ENCODE measurements around the gene LEUTX. TPM values are rescaled to one million over a fixed set of nuclear protein-coding genes. Genes with fewer than 3 reads are reported as not detected.

The LEUTX gene
- total RNA-seq, 2 donors from 2014 or later: not detected

DNA sequence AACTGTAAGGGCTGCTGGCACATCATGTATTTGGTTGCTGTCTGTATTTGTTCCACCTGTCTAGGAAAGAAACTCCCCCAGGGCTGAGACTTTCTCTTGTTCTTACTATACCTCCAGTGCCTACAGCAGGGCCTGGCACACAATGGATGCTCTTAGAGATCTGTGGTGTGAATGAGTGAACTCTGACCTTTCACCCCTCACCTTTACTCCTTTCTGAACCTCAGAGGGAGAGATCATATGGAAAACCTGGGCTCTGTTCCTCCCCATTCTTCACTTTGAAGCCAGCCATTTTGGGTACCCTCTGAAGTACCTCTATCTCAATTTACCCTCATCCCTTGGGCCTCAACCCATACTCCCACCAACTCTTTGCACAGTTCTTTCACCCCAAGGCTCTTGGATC is 52.2 kb downstream of the LEUTX start:
- Mint-ChIP-seq H3K4me1 (peaks cover 29% of the 10 kb centered on the region), H3K27ac (peak overlapping the region; percentile 97), H3K4me3 (peak overlapping the region; percentile 36), H3K27me3 (no peaks in the 10 kb centered on the region), H3K36me3 (ENCODE audit: low read depth) (peaks cover 3% of the 10 kb centered on the region)
- ATAC-seq (no peak), DNase-seq (no peak)
- H3K9me3 ChIP-seq (ENCODE audit: control insufficient read depth, low read length, poor library complexity, severe bottlenecking): no peaks in the 10 kb centered on the region

GRCh38 chr19:39831679-39832078 is 53.0 kb downstream of the LEUTX start:
- peak overlapping the region; percentile 91 for H3K4me3 Mint-ChIP-seq
- no peaks in the 10 kb centered on the region for H3K9me3 ChIP-seq (ENCODE audit: control insufficient read depth, low read length, poor library complexity, severe bottlenecking)
- DNase-seq (no peak), ATAC-seq (no peak)
- H3K4me1 Mint-ChIP-seq: peaks cover 29% of the 10 kb centered on the region
- peak overlapping the region; percentile 97 for H3K27ac Mint-ChIP-seq
- H3K36me3 Mint-ChIP-seq (ENCODE audit: low read depth): peaks cover 4% of the 10 kb centered on the region
- no peaks in the 10 kb centered on the region for H3K27me3 Mint-ChIP-seq

GRCh38 chr19:39832341-39833083 is 53.9 kb downstream of the LEUTX start:
- Mint-ChIP-seq H3K27me3 (no peaks in the 10 kb centered on the region), H3K36me3 (ENCODE audit: low read depth) (peaks cover 7% of the 10 kb centered on the region), H3K4me3 (peak overlapping the region; percentile 91), H3K27ac (peak overlapping the region; percentile 97), H3K4me1 (peaks cover 30% of the 10 kb centered on the region)
- DNase-seq (peak in 1 of 3 donors; percentile 38), ATAC-seq (no peak)
- no peaks in the 10 kb centered on the region for H3K9me3 ChIP-seq (ENCODE audit: control insufficient read depth, low read length, poor library complexity, severe bottlenecking)

DNA sequence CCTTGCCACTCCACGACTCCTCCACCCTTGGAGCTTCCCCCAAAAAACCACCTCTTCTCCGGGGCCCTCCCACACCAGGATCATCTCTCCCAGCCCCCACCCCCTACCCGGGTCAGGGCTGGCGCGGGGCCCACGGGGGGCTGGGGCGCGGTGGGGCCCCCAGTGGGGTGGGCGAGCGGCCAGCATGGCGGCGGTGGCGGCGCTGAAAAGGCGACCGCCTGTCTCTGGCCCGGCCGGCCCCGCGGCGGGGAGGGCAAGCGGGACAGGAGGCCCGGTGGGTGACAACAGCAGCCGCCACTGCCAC is 54.5 kb downstream of the LEUTX start:
- Mint-ChIP-seq H3K36me3 (ENCODE audit: low read depth) (peaks cover 7% of the 10 kb centered on the region), H3K27me3 (no peaks in the 10 kb centered on the region), H3K4me3 (peak overlapping the region; percentile 91), H3K4me1 (peaks cover 30% of the 10 kb centered on the region), H3K27ac (peak overlapping the region; percentile 97)
- no peak for ATAC-seq
- DNase-seq: no peak
- no peaks in the 10 kb centered on the region for H3K9me3 ChIP-seq (ENCODE audit: control insufficient read depth, low read length, poor library complexity, severe bottlenecking)

- Mint-ChIP-seq H3K4me3 (peak within 1 kb of the TSS; percentile 91), H3K27ac (peak within 1 kb of the TSS; percentile 97), H3K4me1 (peaks cover 29% of the 10 kb centered on the region), H3K36me3 (ENCODE audit: low read depth) (peaks cover 7% of the 10 kb centered on the region), H3K27me3 (no peaks in the 10 kb centered on the region)
- ATAC-seq: peak; percentile 91
- peak; percentile 93 to 97 (median 96) for DNase-seq
- H3K9me3 ChIP-seq (ENCODE audit: control insufficient read depth, low read length, poor library complexity, severe bottlenecking): no peaks in the 10 kb centered on the region
These were observed 55.0 kb downstream of the LEUTX start, which contains the start of gene DYRK1B for GRCh38 chr19:39833464-39834286. Gene DYRK1B, minus strand, starts transcription at chr19:39834162. Its CDS starts 2,295 bp downstream, at chr19:39831867.

DNA sequence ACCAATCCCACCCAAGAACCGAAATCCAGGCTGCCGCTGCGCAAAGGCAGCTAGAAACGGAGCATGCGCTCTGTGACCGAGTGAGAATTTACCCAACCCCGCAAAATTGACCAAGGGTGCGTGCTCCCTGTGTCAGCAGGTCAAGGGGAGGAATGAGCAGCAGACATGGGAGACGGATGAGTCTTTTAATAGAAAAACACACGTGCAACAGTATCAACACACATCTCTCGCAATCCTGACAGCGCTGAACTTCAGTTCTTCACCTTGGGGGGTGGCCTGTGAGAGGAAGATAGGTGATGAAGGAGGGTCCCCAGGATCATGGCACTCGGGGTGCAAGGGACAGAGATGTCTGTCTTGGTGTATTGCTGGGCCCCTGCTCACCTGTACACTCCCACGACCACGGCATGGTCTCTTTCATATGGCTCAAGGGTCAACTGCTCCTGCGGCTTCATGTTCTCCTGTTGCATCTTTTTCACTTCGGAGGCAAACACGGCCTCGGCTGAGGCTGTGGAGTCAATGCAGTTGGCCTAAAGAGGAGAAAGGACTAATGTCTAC is 55.7 kb downstream of the LEUTX start:
- H3K36me3 Mint-ChIP-seq (ENCODE audit: low read depth): peaks cover 8% of the 10 kb centered on the region
- no peaks in the 10 kb centered on the region for H3K9me3 ChIP-seq (ENCODE audit: control insufficient read depth, low read length, poor library complexity, severe bottlenecking)
- no peaks in the 10 kb centered on the region for H3K27me3 Mint-ChIP-seq
- peak overlapping the region; percentile 61 for H3K27ac Mint-ChIP-seq
- ATAC-seq (no peak), DNase-seq (no peak)
- H3K4me3 Mint-ChIP-seq: peak overlapping the region; percentile 91
- peaks cover 28% of the 10 kb centered on the region for H3K4me1 Mint-ChIP-seq

Other genes with a start within 250 kb of the LEUTX start
- gene EID2B, start 246.0 kb upstream of the LEUTX start, total RNA-seq: 1 to 10 TPM; 3.9 to 4.9 TPM
- gene EID2, start 238.7 kb upstream of the LEUTX start, total RNA-seq: 10 to 100 TPM; 14.4 to 15.1 TPM
- gene LGALS13, start 176.3 kb upstream of the LEUTX start, total RNA-seq: not detected
- gene LGALS16, start 122.9 kb upstream of the LEUTX start, total RNA-seq: not detected
- not detected for gene LGALS14, start 74.4 kb upstream of the LEUTX start, total RNA-seq
- 1 to 10 TPM; 1.9 to 8.2 TPM for gene CLC, start 40.8 kb upstream of the LEUTX start, total RNA-seq
- 10 to 100 TPM; 47.5 to 55.5 TPM for gene DYRK1B, start 55.3 kb downstream of the LEUTX start, total RNA-seq
- 100 to 1,000 TPM; 255 to 264 TPM for gene FBL, start 67.5 kb downstream of the LEUTX start, total RNA-seq
- 10 to 100 TPM in 1 of 2 donors, 1 to 10 TPM in 1; 9.1 to 10.1 TPM for gene FCGBP, start 155.8 kb downstream of the LEUTX start, total RNA-seq
- 10 to 100 TPM; 82.2 to 87.5 TPM for gene PSMC4, start 192.3 kb downstream of the LEUTX start, total RNA-seq
- 1 to 10 TPM; 2.5 to 2.7 TPM for gene ZNF546, start 218.2 kb downstream of the LEUTX start, total RNA-seq

Measured in T-helper 17 cell (primary cell).